Stimulated activated CD8-positive, alpha-beta memory T cell treated with anti-CD3 and anti-CD28 coated beads, Interleukin-7, amount 100 ng/mL, for 1 hour (primary cell): ENCODE results near the gene SLIT3.

Experiments used
- DNase-seq, 2 donors: peaks; one replicate each; pipeline ENCODE4 v3.0.0-alpha.2; 2020; ENCODE audit warnings: low read depth in 2 of 2

SLIT3 gene

DNA sequence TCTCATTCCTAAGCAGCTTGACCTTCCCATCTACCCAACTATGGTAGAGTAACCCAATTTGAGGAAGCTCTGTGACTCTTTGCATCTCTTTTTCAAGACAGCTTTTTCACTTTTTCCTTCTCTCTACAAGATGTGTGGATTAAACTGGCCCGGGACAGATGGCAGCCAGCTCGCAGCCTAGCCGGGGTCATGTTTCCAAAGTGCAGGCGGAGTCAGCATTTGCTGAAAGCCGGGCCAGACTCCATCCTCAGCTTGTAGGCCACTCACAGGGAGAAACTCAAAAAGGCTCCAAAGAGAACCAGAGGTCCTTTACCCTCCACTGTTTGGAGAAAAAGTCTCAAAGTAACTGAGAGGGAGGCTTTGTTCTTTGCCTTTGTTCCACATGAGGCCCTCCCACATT lies 435.0 kb downstream of the SLIT3 start:
- no peak for DNase-seq

DNA sequence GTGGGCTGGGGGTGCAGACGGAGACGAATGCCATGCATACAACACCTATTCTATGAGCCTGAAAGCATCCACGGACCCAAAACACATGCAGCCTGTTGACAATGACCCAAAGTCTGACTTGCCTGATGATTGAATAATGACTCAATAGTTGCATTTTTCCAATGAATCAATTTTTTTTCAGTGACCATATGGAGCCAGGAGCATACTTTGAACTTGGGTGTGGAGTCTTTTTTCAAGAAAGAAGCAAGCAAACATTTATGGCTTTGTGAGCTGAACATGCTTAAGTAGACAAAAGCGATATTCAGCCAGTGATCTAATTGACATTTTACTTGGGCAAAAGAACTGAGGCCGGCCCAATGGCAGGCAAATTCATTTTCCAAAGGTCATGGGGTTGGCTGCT lies 437.9 kb downstream of the SLIT3 start:
- no peak for DNase-seq

DNA sequence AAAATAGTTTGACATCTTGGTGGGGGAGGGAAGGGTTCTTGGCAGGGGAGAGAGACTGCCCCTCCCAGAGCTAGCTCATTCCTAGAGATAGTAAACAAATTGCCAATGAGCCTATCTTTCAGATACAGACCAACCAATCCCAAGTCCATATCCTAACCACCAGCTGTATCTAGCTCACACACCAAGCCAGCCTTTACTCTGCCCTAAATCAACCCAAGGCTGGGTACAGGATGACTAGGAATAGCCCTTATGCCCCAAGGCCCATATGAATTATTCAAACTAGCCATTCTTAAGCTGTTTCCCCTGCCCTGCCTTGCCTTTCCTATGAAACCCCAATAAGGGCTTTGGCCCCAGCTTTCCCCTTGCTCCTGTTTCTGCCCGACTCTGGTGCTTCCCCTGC lies 440.4 kb downstream of the SLIT3 start:
- DNase-seq, result no peak

DNA sequence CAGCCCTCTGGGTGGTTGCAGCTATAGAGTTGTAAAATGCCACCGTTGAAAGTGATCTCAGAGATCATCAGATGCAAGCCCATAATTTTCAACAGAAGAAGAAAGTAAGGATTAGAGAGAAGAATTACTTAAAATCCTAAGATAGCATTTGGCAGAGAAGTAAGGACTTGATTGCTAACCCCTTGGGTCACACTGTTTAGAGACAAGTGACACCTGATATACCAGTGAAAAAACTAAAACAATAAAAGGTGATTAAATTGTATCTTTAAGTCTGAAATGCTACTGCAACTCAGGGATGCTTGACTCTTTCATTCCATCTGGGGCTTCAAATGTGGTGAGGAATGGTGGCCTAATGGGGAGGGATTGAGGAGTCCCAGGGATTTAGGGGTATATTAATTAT lies 440.9 kb downstream of the SLIT3 start:
- no peak for DNase-seq

DNA sequence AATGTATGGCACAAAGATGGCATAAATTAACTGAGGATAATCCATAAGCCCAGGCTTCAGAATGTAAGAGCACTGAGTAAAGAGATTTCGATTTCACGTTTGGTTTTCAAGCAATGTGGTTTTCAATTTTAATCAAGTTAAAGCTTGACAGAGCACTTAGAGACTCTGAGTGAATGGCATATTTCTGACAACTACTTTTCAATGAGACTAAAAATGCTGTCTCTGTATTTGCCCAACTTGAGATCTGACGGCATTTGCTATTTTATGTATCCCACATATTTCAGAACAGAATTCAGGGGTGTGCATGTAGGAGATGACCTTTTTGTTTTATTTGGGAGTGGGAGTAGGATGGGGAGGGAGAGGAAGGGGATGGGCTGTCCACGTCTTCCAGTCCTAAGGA lies 441.5 kb downstream of the SLIT3 start:
- no peak for DNase-seq

DNA sequence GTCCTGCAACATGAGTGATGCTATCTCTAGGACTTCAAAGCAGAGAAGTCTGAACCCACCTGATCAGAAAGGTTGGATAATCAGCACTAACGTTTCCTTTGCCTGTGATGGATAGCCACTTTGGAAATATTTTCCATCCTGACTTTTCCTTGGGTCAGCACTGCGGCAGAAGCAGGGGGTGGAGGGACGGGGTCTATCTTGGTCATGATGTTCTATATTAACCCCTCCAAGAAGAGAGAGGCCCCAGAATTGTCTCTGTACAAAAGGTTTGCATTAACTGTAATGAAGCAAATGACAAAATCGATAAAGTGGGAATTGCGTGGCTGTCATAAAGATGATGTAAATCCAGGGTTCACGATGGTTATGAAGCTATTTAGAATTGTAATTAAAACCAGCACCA lies 441.9 kb downstream of the SLIT3 start:
- no peak for DNase-seq

DNA sequence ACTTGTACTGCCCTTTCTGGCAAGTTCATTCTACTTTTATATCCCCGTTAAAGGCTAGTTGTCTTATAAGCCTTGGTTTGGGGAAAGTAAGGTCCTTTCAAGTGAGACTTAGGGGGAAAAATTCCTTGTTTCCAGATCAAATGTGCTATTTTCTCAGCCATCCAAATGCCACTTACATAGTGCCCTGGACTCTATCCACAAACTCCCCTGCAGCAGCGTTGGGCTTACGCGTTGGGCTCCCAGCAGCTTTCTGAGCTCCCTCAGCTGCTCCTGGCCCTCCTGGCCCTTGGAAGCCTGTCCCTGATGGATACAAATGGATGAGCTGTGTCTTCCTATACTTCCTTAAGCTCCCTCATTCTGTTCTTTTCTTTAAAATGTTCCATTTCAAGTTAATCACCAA lies 442.6 kb downstream of the SLIT3 start:
- no peak for DNase-seq

DNA sequence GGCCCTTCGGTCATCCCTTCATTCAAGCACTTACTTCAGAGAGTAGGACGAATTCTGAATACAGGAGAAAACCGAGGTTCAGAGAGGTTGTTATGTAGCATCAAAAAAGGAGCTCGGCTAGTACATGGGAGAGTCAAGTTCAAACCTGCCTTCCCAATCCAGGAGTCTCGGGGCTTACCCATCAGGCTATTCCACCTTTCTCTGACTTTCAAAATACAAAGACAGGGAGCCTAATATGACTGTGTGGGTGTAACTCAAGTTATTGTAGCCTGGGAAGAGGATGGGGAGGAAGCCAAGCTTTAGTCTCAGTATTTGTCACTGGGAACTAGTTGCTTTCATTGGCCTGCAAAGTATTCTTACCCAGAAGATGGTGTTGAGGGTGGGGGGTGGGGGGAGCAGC lies 447.0 kb downstream of the SLIT3 start:
- no peak for DNase-seq

DNA sequence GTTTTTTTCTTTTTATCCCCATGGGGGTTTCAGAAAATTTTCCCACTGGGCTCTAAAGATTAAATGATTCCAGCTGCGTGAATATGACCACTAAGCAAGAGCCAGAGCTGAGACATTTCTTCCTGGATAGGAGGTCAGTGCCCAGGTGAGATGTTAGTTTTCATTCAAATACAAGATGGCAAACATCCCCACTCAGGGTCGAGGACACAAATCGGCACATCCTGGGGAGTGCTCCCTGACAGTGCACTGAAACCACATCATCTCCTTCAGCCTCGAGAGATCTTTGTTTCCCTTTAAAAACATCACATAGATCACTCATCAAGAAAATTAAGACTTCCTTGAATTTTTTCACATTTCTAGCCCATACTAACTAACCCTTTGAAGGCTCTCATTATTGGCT lies 448.6 kb downstream of the SLIT3 start:
- no peak for DNase-seq

DNA sequence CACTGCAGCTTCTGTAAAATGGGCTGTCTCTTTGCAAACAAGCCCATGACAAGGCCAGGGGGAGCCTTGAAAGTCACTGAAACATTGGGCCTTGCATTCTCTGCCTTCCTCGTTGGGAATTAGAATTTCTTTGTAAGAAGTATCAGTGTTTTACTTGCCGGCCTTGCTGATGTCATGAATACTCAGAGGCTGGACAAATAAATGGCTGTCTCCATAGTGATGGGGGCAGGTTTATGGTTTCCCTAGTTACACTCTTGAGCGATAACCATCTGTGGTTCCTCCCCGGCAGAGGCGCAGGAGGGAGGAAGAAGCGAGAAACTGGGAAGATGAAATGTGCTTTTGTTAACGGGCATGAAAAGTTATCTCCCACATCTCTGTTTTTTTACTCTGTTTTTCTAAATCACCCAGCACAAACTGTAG lies 449.0 kb downstream of the SLIT3 start:
- DNase-seq, result no peak

DNA sequence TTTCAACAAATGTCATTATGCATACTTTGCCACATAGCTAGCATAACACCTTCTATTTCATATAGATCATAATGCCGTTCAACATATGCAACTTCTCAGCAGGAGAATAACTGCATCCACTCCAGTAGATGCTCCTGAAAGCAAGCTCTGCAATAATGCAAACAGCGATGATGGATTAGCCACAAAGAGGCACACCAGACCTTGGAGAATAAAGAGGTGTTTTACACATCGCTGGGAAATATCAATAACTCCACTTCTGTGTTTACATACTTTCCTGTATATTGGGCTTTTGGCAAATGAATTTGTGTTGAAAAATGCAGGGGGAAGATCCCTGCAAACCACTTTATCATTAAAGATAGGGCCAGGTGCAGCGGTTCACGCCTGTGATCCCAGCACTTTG lies 450.3 kb downstream of the SLIT3 start:
- no peak for DNase-seq

DNA sequence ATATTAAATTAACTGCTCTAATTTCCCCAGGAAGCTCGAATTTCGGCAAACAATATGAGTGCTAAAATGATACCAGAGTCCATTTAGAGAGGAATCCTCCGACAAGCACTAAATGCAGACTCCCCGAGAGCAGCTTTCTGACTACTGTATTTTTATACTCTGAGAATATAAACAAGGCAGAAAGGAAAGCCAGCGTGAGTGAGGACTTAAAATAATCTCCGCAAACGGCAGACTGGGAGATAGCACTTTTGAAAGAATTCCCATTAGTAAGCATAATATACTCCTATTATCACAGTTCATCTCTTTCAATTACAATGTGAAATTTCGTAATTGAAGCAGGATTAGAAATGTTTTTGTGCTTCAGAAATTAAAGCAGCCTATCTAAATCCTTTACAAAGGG lies 452.4 kb downstream of the SLIT3 start:
- DNase-seq, result no peak

DNA sequence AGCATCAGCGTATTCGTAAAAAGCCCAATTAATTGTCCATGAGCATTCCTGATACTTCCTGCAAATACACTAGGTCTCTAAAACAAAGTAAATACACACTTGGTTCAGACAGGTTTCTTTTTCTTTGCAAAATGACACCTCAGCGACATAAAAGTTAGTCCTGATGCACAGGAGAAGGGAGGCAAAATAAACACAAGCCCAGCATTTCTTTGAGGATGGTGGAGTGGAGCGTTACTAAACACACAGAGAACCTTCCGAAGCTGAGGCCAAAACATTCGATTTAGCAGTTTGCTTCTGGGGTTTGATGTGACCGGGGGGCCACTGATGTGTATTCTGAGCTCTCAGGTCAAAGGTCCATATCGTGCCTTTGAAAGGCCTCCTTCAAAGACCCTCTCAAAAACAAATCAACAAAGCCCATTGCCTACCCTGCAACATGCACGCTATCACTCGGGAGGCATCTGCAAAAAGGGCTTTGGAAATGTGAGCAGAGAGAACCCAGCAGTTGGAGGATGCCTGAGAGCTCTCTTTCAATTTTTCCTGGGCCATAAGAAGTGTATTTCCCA lies 453.3 kb downstream of the SLIT3 start:
- DNase-seq, result no peak

DNA sequence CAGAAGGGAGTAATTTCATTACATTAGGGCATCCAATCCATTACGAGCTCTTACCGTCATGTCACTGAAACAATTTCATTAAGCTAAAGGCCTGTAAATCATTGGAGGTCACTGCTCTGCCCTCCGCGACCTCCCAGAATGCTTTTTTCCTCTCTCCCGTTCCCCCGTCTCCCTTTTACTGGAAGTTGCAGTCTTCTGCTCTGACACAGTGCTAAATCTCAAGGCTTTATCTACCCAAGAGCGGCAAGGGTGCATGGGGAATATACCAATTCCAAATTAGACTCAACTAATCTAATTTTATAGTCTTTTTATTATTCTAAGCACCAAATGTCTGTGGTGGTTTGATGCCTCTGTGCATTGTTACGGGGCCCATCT lies 456.0 kb downstream of the SLIT3 start:
- no peak for DNase-seq

DNA sequence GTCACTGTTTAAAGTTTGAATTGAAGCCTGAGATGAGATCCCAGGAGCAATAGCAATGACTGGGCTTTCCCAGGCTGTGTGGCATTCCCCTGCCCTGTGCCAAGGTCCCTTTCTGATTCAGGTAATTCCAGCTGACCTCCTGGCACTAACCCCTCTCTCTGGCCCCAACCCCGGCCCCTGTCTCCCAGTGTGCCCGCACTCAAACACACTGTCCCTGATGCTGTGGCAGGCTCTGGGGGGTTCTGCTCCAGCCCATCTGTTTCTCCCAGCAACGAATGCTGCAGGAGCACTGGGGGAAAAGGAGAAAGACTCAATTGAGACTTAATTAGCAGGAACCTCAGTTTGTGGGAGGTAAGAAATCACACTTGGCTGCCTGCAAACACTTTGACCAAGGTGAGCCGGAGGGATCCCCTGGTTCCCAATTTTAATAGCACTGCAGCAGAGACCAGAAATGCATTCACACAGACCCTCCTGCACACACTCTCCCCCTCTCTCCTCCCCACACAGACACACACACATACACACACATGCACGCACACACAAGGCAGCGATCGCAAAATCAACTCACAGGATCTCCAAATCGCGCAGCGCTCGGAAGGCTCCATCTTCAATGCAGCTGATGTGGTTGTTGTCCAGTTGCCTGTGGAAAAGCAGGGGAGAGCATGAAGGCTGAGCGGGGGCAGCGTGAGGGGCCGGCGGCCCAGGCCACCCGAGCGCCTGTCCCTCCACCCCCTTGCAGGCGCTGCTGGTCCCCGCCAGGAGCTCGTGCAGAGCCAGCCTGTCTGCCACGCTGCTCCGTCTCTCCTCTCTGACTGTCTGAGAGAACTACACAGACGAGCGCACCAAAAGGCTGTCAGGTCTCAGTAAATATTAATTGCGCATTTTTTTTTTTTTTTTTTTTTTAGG lies 456.7 kb downstream of the SLIT3 start:
- no peak for DNase-seq

DNA sequence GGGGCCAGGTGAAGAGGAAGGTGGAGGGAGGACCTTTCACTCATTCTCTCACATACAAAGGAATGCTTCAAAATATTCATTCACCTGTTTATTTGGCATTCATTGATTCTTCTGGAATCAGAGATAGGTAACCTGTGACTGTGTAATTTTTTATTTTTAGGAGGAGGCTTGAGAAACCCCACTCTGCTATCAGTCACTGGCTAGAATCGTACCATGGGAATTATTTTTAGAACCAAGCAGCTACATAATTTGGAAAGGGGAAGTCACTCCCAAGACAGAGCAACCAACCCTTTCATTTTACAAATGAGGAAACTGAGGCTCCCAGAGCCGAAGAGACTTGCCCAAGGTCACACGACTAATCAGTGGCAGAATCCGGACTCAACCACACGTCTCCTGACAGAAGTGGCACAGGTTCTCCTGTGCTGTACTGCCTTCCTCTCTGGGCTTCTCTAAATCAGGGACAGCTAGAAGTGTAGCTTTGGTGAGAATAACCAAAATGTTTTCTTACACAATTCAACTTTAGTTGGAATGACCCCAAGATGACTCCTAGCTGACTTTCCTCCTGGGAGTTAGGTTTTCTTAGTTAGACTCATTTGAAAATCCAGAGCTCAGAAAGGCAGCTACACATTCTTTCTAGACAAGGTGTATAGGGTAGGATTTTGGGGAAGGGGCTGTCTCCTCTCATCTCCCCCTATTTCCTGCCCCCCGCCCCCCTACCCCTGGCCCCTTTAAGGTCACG lies 457.5 kb downstream of the SLIT3 start:
- DNase-seq, result no peak

DNA sequence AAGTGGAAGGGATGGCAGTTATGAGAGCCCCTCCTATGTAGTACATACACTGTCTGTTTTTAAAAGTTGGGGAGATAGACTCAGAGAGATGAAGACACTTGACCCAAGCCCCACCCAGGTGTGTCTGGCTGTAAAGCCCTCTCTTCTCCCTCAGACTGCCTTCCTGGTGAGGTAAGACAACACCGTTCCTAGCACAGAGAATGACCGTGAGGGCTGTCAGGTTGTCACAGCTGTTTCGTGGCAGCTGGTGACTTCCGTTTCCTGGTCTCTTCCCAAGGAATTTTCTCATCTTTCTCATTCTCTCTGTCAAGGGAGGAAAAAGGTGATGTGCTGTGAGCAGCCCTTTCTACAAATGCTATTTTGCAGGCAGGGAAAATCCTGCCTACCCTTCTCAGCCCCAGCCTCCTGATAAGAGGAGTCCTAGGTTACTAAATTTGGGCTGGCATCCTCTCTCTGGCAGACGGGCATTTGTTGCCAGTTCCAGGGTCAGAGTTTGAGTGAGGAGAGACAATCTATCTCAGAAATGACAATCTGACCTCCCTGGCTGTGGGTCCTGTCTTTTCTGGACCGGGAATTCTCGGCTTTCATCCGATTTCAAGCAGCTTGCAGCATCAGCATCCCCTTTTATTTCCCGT lies 458.3 kb downstream of the SLIT3 start:
- no peak for DNase-seq

DNA sequence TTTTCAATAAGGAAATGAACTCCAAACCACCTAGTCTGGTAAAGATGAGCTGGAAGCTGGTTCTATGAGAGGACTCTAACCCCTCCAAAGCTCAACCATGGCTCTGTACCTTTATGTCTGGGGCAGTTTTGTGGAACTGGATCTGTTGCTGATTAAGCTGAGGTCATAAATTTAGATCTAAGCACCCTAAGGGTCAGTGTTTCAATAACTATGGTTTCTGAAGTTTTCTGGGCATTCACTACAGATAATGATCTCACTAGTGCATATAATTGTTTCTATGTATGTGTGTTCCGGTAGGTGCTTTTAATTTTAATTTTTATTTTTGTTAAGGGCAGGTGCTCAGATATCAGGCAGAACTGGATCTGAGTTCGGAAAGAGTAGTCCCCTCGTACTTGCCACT lies 463.1 kb downstream of the SLIT3 start:
- no peak for DNase-seq

DNA sequence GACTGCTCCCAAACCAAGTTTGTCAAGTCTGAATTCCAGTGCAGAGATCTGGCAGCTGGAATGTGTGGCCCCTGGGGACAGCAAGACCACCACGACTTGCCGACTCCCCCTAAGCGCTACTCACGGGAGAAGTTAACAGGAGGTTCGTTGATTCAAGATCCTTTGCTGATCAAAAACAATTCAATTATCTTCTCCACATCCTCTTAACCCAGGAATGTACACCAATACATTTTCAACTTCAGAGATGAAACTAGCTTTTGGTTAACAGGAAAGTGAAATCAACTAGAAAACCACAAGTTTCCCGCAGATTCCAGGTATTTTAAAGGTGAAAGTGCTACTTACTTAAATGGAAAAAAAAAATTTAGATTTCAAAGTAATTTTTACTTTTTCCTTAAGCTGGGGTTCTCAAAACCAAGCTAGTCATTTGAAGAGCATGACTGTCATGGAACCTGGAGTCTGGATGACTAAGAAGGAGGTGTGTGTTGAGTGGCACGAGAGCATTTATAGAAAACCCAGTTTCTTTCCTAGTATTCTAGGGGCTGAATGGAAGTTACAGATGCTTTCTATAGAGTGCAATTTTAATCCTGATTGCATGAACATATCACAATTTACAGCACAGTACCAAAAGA lies 464.2 kb downstream of the SLIT3 start:
- DNase-seq, result no peak

DNA sequence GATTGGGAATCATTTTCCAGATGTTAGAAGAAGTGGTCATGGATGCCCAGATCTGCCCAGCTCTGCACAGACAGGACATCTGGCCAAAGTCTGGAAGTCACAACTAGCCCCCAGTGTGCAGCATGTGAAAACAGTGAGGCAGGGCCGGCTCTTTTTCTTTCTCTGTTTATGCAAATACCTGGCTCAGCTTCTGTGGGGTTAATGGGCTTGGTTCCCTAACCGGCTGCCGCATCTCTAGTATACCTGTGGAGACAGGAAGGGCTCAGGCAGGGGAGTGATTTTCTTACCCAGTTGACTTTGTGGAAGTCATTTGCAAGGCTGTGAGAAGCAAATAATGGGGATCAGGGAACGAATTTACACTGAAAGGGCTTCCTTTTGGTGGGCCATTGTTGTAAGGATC lies 467.0 kb downstream of the SLIT3 start:
- no peak for DNase-seq

DNA sequence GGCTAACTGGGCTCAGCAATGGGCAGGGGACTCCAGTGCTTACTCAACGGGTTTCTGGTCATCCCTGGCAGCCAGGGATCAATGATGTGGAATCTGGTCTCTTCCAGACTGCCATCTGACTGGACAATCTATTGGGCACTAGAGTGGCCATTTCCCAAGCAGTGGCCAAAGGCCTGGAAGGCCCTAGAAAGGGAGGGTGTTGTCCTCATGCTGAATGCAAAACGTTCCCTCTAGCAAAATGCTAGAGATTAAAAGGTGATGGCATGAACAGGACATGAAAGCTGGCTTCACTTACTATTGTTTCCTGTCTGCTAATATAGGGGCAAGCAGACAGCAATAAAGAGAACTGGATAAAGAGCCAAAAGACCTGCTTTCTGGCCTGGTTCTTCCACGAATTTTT lies 467.6 kb downstream of the SLIT3 start:
- no peak for DNase-seq

DNA sequence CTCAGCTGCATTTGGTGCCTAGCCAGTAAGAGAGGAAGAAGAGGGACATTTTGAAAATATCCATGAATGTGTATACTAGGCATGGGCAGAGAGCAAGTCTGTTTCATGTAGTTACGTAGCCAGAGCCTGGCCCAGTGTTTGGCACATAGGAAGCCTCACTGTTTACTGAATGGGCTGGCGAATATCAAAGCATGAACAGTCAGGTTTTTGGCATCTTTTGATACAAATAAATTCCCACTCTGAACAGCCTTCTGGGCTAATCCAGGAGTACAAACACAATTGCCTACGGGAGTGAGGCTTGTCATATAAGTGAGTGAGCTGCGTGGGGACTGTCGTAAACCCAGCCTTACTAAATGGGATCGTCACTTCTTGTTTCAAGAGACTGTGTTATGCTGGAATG lies 468.6 kb downstream of the SLIT3 start:
- no peak for DNase-seq
